Measurements from ENCODE around the gene NUDT22.

NUDT22 gene

DNA sequence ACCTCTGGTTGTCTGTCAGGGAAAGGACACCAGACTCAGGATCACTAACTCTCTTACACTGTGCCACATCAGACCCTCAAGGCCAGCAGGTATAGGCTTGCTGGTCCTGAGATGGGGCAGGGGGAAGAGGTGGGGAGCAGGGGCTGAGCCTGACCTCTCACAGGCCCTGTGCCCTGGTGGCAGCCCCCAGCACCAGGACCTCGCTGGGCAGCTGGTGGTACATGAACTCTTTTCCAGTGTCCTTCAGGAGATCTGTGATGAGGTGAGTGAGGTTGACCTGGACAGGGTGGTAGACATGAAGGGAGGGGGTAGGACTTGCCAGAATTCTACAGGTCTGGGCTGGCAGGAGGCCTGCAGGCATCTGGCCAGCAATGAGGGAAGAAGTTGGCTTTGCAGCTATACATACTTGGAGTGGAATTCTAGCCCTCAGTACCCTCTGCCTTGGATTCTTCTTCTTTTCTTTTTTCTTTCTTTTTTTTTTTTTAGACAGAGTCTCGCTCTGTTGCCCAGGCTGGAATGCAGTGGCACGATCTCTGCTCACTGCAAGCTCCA is 1.4 kb downstream of the NUDT22 start:
- no peak for DNase-seq (ENCODE audit: low read depth in 2 of 2)

DNA sequence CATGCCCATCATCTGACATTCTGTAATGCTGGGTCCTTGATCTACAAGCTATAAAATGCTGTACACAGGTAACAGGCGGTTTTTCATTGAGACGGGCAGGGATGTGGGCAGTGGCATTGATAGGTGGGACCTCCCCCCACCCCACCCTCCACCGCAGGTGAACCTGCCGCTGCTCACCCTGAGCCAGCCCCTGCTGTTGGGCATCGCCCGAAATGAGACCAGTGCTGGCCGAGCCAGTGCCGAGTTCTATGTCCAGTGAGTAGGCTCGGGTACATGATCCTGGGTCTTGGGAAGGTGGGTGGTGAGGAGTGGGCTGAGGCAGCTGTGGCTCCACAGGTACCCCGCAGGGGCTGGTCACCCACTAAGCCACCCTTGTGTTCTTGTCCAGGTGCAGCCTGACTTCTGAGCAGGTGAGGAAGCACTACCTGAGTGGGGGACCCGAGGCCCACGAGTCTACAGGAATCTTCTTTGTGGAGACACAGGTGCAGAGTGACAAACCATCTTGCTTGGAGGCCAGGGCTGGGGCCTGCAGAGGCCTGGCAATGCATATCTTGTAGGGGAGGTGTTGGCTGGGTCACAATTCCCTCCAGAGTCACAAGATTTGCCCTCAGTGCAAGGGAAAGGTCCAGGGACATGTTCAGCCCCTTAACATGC is 3.1 kb downstream of the NUDT22 start:
- no peak for DNase-seq (ENCODE audit: low read depth in 2 of 2)

DNA sequence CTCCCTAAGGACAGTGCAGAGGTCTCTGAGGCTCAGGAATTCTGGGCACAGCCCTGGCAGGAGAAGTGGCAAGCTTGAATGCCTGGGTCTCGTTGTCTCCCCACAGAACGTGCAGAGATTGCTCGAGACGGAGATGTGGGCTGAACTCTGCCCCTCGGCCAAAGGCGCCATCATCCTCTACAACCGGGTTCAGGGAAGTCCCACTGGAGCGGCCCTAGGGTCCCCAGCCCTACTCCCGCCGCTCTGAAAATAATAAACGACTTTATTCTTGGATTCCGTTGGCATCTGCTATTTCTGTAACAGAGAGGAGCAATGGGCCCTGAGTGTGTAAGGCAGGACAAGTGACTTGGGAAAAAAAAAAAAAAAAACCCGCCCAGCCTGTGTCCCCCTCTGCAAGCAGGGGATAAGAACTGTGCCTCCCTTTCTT is 3.7 kb downstream of the NUDT22 start:
- DNase-seq (ENCODE audit: low read depth in 2 of 2) = no peak

DNA sequence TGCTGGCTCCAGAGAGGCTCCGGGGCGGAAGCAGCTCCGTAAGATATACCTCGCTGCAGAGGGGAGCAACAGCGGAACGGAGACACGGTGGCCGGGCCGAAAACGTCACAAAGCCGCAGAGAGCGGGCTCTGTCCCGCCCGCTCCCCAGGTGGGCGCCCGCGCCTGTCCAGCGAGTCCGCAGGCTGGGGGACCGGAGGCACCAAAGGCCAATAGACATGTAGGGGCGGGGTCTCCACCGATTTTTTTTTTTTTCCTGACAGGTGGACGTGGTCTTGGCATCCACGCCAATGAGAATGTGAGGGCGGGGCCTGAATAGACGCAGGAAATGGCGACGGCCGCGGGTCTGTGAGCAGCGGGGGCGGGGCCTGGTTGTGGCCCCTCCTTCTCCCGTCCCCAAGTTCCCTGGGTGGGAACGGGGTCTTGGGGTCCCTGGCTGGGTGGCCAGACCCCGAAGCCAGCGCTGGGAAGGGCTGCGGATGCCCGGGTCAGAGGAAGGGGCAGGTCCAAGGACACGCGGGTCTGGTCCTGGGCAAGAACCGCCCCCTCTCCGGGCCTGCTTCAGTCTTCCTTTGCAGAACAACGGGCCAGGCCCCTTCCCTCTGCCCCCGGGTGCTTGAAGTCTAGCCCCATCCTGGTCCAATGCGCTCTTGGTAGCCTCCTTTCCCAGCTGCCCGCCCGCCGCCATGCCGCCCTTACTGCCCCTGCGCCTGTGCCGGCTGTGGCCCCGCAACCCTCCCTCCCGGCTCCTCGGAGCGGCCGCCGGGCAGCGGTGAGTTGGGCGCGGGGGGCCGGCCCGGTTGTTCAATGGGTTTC is 4.3 kb downstream of the NUDT22 start, which contains the start of gene DNAJC4:
TSS of gene DNAJC4 (plus strand) at position 378 of the 814 bp plus-strand sequence. CDS start at position 685, 307 bp downstream.
- peak in 1 of 2 donors; percentile 79 for DNase-seq (ENCODE audit: low read depth in 2 of 2)

DNA sequence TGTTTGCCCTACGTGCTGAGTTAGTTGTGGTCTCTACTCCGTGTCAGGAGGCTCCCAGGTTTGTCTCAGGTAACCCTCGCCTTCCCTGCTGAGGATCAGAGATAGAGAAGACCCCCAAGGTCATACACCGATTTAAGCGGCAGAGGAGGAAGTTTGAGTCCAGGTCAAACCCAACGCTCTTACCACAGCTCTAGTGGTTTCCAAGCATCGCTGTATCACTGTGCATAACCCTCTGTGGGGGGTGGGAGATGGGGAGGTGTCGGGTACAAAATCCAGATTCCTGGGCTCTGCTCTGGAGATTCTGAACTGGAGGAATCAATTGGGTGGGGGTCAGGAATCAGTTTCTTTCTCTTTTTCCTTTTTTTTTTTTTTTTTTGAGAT is 4.9 kb downstream of the NUDT22 start:
- DNase-seq (ENCODE audit: low read depth in 2 of 2) = no peak

DNA sequence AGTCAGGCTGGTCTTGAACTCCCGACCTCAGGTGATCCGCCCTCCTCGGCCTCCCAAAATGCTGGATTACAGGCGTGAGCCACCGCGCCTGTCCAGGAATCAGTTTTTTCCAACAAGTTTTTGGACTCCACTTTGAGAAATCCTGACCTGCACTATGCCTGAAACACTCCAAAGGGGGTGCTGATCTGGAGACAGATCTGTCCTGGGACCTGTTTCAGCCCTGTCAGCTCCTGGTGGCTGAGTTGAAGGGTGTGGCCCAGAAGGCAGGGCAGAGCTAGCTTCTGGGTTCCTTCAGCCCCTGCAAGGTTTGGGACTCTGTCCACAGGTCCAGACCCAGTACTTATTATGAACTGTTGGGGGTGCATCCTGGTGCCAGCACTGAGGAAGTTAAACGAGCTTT is 5.5 kb downstream of the NUDT22 start:
- DNase-seq (ENCODE audit: low read depth in 2 of 2) = no peak

DNA sequence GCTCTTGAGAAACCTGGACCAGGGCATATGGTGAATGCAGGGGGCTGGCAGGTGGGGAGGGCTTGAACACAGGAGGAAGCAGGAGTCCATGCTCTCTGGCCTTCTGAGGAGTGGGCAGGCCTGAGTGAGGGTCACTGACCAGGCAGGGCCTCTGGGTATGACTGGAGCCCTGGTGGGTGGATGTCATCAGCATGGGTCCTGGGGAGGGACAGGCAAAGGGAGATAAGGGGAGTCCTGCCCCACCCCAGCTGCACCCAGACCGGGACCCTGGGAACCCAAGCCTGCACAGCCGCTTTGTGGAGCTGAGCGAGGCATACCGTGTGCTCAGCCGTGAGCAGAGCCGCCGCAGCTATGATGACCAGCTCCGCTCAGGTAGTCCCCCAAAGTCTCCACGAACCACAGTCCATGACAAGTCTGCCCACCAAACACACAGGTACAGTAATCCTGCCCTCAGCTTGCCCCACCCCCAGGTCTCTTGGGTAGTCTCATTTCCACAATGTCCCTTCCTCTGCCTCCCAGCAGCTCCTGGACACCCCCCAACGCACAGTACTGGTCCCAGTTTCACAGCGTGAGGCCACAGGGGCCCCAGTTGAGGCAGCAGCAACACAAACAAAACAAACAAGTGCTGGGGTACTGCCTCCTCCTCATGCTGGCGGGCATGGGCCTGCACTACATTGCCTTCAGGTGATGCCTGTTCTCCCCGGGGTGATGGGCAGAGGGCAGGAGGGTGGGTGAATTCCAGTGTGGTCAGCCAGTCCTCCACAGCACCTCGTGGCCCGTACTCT is 6.3 kb downstream of the NUDT22 start:
- DNase-seq (ENCODE audit: low read depth in 2 of 2) = no peak

DNA sequence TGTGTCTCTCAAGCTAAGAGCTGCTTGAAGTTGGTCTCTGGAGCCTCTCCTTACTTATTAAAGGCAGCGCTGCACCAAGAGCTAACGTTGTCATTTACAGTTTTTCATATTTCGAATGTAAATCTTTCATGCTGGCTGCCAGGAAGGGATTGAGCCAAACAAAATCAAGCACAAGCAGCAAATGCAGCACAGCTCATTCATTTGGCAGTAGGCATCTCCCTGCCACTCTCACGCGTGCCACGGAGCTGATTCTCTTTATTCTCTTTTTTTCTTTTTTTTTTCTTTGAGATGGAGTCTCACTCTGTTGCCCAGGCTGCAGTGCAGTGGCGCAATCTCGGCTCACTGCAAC is 6.9 kb downstream of the NUDT22 start:
- no peak for DNase-seq (ENCODE audit: low read depth in 2 of 2)

DNA sequence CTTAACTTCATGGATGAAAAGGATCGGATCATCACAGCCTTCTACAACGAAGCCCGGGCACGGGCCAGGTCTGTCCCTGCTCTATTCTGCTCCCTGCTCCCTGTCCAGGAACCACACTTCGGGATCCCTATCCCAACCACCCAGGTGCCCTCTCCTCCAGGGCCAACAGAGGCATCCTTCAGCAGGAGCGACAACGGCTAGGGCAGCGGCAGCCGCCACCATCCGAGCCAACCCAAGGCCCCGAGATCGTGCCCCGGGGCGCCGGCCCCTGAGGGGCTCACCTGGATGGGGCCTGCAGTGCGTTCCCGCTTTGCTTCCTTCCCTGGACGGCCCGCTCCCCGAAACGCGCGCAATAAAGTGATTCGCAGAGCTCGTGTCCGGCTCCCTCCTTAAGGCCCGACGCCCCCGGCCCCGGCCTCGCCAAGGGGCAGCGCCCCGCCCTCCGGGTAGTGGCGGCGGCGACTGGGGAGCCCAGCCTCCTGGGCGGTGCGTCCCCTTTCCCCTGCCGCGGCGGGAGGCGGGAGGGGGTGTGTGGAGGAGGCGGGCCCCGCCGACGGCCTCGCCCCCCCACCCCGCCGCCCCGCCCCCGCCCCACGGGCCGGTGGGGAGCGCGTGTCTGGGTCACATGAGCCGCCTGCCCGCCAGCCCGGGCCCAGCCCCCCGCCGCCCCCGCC is 8.0 kb downstream of the NUDT22 start, which contains the start of gene VEGFB:
TSS of gene VEGFB (plus strand) at position 672 of the 674 bp plus-strand sequence. CDS start 250 bp downstream, outside the sequence.
- DNase-seq (ENCODE audit: low read depth in 2 of 2) = peak in 1 of 2 donors; percentile 64

DNA sequence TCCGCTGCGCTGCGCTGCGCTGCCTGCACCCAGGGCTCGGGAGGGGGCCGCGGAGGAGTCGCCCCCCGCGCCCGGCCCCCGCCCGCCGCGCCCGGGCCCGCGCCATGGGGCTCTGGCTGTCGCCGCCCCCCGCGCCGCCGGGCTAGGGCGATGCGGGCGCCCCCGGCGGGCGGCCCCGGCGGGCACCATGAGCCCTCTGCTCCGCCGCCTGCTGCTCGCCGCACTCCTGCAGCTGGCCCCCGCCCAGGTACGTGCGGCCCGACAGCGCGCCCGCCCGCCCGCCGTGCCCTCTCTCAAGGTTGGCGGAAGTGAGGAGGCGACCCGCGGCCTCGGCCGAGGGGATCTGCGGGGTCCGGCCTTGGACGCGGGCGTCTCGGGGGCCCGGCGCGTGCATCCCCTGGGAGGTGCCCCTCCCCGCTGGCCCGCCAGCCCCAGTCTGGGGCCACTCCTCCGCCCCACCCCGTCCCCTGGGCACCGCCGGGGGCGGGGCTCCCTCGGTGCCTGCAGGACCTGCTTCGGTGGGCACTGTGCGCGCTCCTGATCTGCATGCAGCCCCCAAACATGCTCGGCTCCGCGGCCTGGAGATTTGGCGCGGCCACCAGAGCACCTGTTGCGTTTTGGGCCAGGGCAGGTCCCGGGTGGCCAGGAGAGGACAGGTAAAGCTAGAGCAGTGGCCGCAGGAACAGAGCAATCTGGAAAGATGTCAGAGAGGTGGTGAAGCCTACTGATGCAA is 8.7 kb downstream of the NUDT22 start:
- no peak for DNase-seq (ENCODE audit: low read depth in 2 of 2)

DNA sequence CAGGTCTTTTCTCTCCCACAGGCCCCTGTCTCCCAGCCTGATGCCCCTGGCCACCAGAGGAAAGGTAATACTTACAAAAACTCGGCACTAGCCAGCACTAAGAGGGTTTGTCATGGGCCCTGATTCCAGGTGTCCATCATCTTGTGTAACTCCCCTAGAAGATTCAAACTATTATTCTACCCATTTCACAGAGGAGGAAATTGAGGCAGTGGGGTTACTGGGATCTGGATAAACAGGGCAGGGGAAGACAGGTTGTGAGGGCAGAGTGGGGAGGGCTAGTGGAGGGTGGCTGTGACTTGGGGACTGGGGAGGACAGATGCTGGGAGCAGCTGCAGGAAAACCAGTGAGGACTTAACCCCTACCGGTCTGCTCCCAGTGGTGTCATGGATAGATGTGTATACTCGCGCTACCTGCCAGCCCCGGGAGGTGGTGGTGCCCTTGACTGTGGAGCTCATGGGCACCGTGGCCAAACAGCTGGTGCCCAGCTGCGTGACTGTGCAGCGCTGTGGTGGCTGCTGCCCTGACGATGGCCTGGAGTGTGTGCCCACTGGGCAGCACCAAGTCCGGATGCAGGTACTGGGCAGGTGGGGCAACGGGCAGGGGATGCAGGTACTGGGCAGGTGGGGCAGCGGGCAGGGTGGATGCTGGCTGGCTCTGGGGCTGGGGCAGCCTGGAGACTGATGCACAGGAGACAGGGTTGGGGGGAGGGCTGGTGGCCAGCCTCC is 9.5 kb downstream of the NUDT22 start:
- DNase-seq (ENCODE audit: low read depth in 2 of 2) = no peak

DNA sequence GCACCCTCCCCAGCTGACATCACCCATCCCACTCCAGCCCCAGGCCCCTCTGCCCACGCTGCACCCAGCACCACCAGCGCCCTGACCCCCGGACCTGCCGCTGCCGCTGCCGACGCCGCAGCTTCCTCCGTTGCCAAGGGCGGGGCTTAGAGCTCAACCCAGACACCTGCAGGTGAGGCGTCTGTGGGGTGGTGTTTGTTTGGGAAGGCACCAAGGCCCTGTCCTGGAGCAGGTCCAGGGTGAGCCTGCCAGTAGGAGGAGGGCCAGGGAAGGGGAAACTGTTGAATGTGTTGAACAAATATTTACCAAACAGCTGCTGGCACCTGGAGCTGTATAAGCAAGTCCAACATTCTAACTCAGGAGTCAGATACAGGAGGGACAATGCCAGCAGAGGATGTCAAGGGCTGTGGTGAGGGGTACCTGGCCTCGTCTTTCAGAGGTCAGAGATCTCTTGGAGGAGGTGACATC is 11.4 kb downstream of the NUDT22 start:
- no peak for DNase-seq (ENCODE audit: low read depth in 2 of 2)

DNA sequence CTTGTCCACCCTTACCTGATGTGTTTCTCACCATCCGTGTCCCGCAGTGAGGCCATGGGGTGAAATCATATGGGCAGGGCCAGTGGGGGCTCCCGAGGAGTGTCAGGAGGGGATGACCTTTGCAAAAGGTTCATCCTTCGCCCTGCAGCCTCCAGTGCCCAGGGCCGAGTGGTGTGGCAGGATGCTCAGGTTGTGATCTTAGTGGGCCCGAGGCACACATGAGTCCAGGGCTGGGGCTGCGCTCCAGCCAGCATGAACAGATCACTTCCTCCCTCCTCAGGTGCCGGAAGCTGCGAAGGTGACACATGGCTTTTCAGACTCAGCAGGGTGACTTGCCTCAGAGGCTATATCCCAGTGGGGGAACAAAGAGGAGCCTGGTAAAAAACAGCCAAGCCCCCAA is 12.0 kb downstream of the NUDT22 start:
- no peak for DNase-seq (ENCODE audit: low read depth in 2 of 2)

DNA sequence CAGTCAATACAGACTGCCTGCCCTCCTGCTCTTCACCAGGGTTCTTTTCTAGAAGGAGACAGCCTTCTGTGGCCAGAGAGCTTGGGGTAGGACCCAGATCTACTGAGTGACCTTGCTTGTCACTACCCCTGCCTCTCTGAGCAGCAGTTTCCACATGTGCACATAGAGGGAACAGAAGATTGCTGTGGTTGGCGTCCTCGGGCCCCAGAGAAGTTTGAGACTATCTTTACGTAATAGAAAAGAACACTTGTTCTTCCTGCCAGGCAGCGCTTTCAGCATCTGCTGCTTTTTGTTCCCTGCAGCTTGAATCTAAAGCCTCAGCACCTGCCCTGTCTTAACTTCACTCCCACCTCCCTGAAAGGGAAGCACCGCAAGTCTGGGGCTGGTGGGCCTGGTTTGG is 12.9 kb downstream of the NUDT22 start:
- DNase-seq (ENCODE audit: low read depth in 2 of 2) = no peak

DNA sequence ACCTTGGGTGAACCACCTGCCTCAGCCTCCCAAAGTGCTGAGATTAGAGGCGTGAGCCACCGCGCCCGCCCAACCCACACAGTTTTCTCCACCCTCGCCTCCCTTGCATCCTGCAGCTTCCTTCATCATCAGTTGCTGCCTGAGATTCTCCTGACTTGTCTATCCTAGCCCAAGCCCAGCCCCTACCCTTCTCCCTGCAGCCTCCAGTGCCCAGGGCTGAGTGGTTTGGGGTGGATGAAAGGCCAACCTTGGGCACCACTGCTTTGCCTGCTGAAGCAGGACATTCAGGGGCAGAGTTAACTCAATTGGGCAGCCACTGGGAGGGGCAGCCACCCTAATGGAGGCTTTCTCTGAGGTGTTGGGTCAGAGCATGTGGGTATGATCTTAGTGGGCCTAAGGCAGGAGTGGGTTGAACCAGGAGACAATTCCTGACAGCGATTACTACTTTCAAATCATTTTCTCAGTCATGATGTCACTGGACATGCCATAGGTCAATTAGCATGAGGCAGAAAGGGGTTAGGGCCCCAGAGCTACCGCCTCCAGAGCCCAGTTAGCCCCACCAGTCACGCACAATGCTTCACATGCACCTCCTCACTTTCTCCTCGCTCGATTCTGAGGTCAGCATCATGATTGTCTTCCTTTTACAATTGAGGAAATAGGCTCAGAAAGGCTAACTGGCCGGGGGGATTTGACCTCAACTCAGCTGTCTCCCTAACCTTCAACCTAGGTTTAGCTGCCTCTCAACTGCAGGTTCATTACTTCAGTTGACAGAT is 13.8 kb downstream of the NUDT22 start:
- no peak for DNase-seq (ENCODE audit: low read depth in 2 of 2)

DNA sequence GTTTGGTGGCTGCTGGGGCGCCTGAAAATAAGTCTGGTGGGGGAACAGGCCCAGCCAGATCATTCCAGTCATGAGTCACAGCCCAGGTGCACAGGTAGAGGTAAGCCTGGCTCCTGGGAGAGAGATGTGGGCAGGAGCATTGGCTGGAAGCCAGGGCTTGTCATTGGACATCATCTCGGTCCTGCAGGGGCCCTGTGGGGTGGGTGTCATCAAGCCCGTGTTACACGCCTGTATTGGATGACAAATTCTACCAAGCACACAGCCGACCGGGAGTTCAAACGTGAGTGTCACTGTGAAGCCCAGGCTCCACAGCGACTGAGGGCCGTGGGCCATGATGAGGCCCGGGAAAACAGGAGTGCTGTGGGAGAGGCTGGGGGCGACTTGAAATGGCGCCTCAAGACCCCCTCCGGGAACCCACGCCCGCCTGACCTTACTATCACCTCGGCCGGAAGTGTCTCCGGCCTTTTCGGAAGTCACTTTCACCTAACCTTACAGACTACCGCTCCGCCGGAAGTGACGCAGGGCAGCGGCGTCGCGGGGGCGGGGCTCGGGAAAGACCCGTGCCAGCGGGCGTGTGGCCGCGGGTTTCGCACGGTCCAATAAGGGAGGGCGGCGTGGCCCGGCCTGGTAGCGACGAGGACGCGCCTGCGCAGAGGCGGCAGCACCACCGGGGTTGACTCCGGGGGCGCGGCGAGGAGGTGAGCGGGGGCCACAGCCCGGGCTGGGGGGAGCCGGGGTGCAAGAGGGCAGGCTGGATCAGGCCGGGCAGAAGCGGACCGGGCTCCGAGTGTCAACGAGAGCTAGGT is 14.6 kb downstream of the NUDT22 start, which contains the start of gene FKBP2:
TSS of gene FKBP2 (plus strand) at position 661 of the 806 bp plus-strand sequence. CDS start 1,293 bp downstream, outside the sequence.
- peak; percentile 94 to 97 for DNase-seq (ENCODE audit: low read depth in 2 of 2)

DNA sequence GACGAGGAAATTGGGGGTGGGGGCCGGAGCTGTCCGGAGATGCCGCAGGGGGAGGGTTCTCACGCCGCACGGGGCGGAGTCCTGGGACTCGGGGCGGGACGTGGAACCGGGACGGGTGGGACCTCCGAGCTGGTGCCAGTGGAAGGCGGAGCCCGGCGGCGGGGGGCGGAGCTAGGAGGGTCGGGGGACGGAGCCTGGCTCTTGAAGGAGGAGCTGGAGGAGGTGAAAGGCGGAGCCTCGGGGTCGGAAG is 15.1 kb downstream of the NUDT22 start:
- DNase-seq (ENCODE audit: low read depth in 2 of 2) = peak; percentile 99
